Osteoblast (primary cell): Measurements from ENCODE around the gene TGM1. TPM values are rescaled to one million over a fixed set of nuclear protein-coding genes. Genes with fewer than 3 reads are reported as not detected.

Experiments used
- DNase-seq: peaks from one replicate; pipeline ENCODE4 v3.0.0; 2011; ENCODE audit warnings: low spot score, mixed read lengths; ENCODE audit not compliant: insufficient read length; ENCODE audit errors: missing footprints
- H2AFZ ChIP-seq: 2 replicates; pipeline ENCODE4 v1.6.0; 2011; ENCODE audit warnings: mild to moderate bottlenecking, low read length
- H3K27ac ChIP-seq: 2 replicates; pipeline ENCODE4 v1.5.1; 2011; ENCODE audit warnings: mild to moderate bottlenecking, low read depth, low read length, moderate library complexity
- H3K27me3 ChIP-seq: 2 replicates; pipeline ENCODE4 v1.6.0; 2012; ENCODE audit warnings: mild to moderate bottlenecking, control low read depth, inconsistent platforms, low read length, moderate library complexity; ENCODE audit not compliant: insufficient read depth
- H3K36me3 ChIP-seq: 2 replicates; pipeline ENCODE4 v1.5.1; 2011; ENCODE audit warnings: mild to moderate bottlenecking, low read length, control low read depth, moderate library complexity; ENCODE audit not compliant: insufficient read depth
- H3K4me1 ChIP-seq: 2 replicates; pipeline ENCODE4 v1.5.1; 2011; ENCODE audit warnings: mild to moderate bottlenecking, low read length, control low read depth, moderate library complexity; ENCODE audit not compliant: insufficient read depth
- H3K4me2 ChIP-seq: 2 replicates; pipeline ENCODE4 v1.6.0; 2011; ENCODE audit warnings: mild to moderate bottlenecking, low read length; ENCODE audit not compliant: insufficient read depth
- H3K4me3 ChIP-seq: fragments of 200-600 bp; sonication (generic); 3 replicates; pipeline ENCODE4 v1.5.1; 2012; ENCODE audit warnings: mild to moderate bottlenecking, low read length, inconsistent platforms; ENCODE audit not compliant: insufficient read depth
- H3K79me2 ChIP-seq: 2 replicates; pipeline ENCODE4 v1.6.0; 2012; ENCODE audit warnings: mild to moderate bottlenecking, low read length, control low read depth, inconsistent platforms; ENCODE audit not compliant: insufficient read depth
- H3K9me3 ChIP-seq: 2 replicates; pipeline ENCODE4 v1.5.1; 2011; ENCODE audit warnings: low read depth, low read length, control low read depth
- H4K20me1 ChIP-seq: 2 replicates; pipeline ENCODE4 v1.6.0; 2012; ENCODE audit warnings: mild to moderate bottlenecking, low read length, control low read depth; ENCODE audit not compliant: insufficient read depth
- CTCF ChIP-seq: IDR thresholded peaks from 2 replicates; pipeline ENCODE4 v1.5.1; 2011; ENCODE audit warnings: mild to moderate bottlenecking, low read depth, low read length, moderate library complexity; ENCODE audit errors: extremely low read depth
- total RNA-seq: library from RNA; depleted of rRNA; stranded (reverse); fragments of >200 nt; gene quantifications from 2 replicates; pipeline ENCODE4 v1.2.3, GENCODE V29; 2012

TGM1 gene
- total RNA-seq, 1 donor: 0.36 TPM

GRCh38 chr14:24280797-24281460 is 18.0 kb upstream of the TGM1 start:
- Histone ChIP-seq H3K27me3 (no peaks in the 10 kb centered on the region), H4K20me1 (no peaks in the 10 kb centered on the region), H3K36me3 (no peaks in the 10 kb centered on the region), H3K4me2 (no peak overlapping the region), H3K4me3 (no peak overlapping the region), H2AFZ (no peak overlapping the region), H3K9me3 (no peaks in the 10 kb centered on the region), H3K4me1 (peaks cover 13% of the 10 kb centered on the region), H3K27ac (no peak overlapping the region), H3K79me2 (no peaks in the 10 kb centered on the region)
- peak; percentile 89 for DNase-seq
- TF ChIP-seq CTCF: no peak

- H3K27ac ChIP-seq: no peak overlapping the region
- H3K9me3 ChIP-seq: no peaks in the 10 kb centered on the region
- no peaks in the 10 kb centered on the region for H4K20me1 ChIP-seq
- peak overlapping the region; percentile 51 for H2AFZ ChIP-seq
- peaks cover 13% of the 10 kb centered on the region for H3K4me1 ChIP-seq
- H3K79me2 ChIP-seq: no peaks in the 10 kb centered on the region
- peak; percentile 66 for DNase-seq
- TF ChIP-seq CTCF: peak; percentile 48
- no peak overlapping the region for H3K4me3 ChIP-seq
- H3K27me3 ChIP-seq: no peaks in the 10 kb centered on the region
- H3K36me3 ChIP-seq: no peaks in the 10 kb centered on the region
- H3K4me2 ChIP-seq: no peak overlapping the region
Observed at GRCh38 chr14:24279301-24280186, 16.6 kb upstream of the TGM1 start.

GRCh38 chr14:24278424-24278823 is 15.4 kb upstream of the TGM1 start:
- H3K27ac ChIP-seq: no peak overlapping the region
- no peak overlapping the region for H3K4me3 ChIP-seq
- no peak overlapping the region for H2AFZ ChIP-seq
- H3K27me3 ChIP-seq: no peaks in the 10 kb centered on the region
- DNase-seq: no peak
- no peaks in the 10 kb centered on the region for H3K79me2 ChIP-seq
- no peaks in the 10 kb centered on the region for H3K9me3 ChIP-seq
- no peaks in the 10 kb centered on the region for H3K36me3 ChIP-seq
- H3K4me1 ChIP-seq: peaks cover 13% of the 10 kb centered on the region
- TF ChIP-seq CTCF: no peak
- H4K20me1 ChIP-seq: no peaks in the 10 kb centered on the region
- no peak overlapping the region for H3K4me2 ChIP-seq

GRCh38 chr14:24277606-24278321 is 14.8 kb upstream of the TGM1 start:
- H4K20me1 ChIP-seq: no peaks in the 10 kb centered on the region
- TF ChIP-seq CTCF: no peak

More at GRCh38 chr14:24277606-24278321, 14.8 kb upstream of the TGM1 start:
- peak; percentile 79 for DNase-seq
- H3K4me1 ChIP-seq: peaks cover 13% of the 10 kb centered on the region
- no peak overlapping the region for H2AFZ ChIP-seq
- no peak overlapping the region for H3K4me2 ChIP-seq
- no peak overlapping the region for H3K4me3 ChIP-seq
- no peaks in the 10 kb centered on the region for H3K79me2 ChIP-seq
- H3K36me3 ChIP-seq: no peaks in the 10 kb centered on the region
- H3K27me3 ChIP-seq: no peaks in the 10 kb centered on the region
- no peak overlapping the region for H3K27ac ChIP-seq
- no peaks in the 10 kb centered on the region for H3K9me3 ChIP-seq
